T-helper 17 cell (primary cell): ENCODE data around the gene SHISAL1. TPM values are rescaled to one million over a fixed set of nuclear protein-coding genes. Genes with fewer than 3 reads are reported as not detected.
A peak's percentile ranks its signal among the peaks of the same experiment; 100 is the strongest.

Source experiments
- ATAC-seq: fragments of 150-1000 bp; cut with Tn5 transposase; 2 replicates; pipeline ENCODE4 v1.10.0; 2021; ENCODE audit warnings: mild to moderate bottlenecking, moderate library complexity
- DNase-seq, 3 donors: peaks; one replicate each; pipeline versions ENCODE4 v3.0.0 to v3.0.0-alpha.2; 2020 to 2021
- H3K9me3 ChIP-seq: one replicate; pipeline ENCODE4 v1.7.0; 2013; ENCODE audit warnings: low read length, mild to moderate bottlenecking; ENCODE audit not compliant: control insufficient read depth, poor library complexity, severe bottlenecking
- H3K27ac Mint-ChIP-seq: one replicate; pipeline ENCODE4 v1.8.0; 2022; ENCODE audit warnings: mild to moderate bottlenecking, moderate library complexity, mixed read lengths
- H3K27me3 Mint-ChIP-seq: one replicate; pipeline ENCODE4 v1.8.0; 2022; ENCODE audit warnings: mixed read lengths
- H3K36me3 Mint-ChIP-seq: one replicate; pipeline ENCODE4 v1.8.0; 2022; ENCODE audit warnings: low read depth, mixed read lengths
- H3K4me1 Mint-ChIP-seq: one replicate; pipeline ENCODE4 v1.8.0; 2022; ENCODE audit warnings: mild to moderate bottlenecking, mixed read lengths
- H3K4me3 Mint-ChIP-seq: one replicate; pipeline ENCODE4 v1.8.0; 2022; ENCODE audit warnings: mild to moderate bottlenecking, moderate library complexity, mixed read lengths
- total RNA-seq, 4 donors: library from RNA in 2 of 4; stranded (reverse) in 2 of 4; gene quantifications; one replicate each; pipeline ENCODE4 v1.2.3 and lab custom pipeline; 2022 to 2026

Gene SHISAL1
- total RNA-seq, 2 donors from 2014 or later = not detected

DNA sequence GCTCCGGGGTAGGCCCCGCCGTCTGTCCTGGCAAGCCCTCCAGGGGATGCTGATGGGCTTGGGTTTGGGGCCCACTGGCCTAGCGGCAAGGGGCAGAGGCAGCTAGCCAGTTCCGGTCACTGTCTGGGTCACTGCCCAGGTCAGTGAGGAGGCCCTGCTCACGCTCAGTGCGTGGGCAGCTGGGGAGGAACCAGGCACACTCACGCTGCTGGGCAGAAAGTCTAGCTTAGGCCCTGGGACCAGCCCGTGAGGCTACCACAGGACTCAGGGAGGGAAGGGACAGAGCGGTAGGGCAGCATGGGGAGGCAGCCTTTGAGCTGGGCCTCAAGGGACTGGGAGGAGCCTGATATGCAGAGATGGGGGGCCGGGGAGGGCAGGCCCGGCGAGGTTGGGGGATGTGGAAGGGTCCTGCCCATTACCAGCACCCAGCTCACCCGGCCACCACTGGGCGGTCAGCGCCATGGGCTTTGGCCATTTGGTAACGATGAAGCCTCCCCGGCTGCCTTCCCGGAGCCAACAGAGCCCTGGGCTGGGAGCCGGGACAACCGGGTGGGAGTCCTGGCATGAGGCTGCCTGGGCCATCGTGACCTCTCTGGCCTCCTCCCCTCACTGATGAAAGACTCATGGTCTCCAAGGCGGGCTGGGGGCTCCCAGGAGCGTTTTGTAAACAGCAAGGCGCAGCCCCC is 14.2 kb downstream of the SHISAL1 start:
- Mint-ChIP-seq H3K27me3 (peaks cover 16% of the 10 kb centered on the region), H3K4me3 (no peak overlapping the region), H3K4me1 (peaks cover 6% of the 10 kb centered on the region), H3K36me3 (peaks cover 3% of the 10 kb centered on the region), H3K27ac (peak overlapping the region; percentile 3)
- DNase-seq (no peak), ATAC-seq (no peak)
- peaks cover 2% of the 10 kb centered on the region for H3K9me3 ChIP-seq

DNA sequence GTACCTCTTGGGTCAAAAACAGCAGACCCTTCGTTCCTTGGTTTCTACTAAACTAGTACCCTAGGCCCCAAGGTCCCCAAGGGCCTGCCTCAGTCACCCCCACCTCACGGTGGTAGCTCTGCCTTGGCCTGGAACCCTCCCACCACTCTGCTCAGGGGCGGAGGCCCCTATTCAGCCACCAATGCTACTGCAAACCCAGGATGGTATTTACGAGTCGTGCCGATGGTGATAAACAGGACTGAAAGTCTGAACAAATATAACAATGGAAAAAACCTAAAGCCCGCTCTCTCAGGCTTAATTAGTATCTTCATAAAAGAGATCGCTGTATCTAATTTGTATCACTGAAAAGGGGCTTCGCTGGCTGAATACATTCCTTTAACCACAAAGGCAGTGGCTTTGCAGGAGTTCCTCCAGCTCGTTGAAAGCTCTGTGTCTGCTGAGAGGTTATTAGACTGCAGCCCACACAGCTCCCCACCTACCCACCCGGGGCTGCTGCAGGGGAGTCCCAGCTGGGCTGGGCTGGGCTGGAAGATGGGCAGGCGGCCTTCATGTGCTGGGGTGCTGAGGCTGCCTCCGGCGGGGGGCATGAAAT is 15.2 kb downstream of the SHISAL1 start:
- H3K4me1 Mint-ChIP-seq = peaks cover 6% of the 10 kb centered on the region
- peaks cover 3% of the 10 kb centered on the region for H3K36me3 Mint-ChIP-seq
- peaks cover 23% of the 10 kb centered on the region for H3K27me3 Mint-ChIP-seq
- H3K27ac Mint-ChIP-seq = no peak overlapping the region
- H3K9me3 ChIP-seq = peaks cover 2% of the 10 kb centered on the region
- no peak overlapping the region for H3K4me3 Mint-ChIP-seq
- ATAC-seq = no peak
- DNase-seq = no peak

DNA sequence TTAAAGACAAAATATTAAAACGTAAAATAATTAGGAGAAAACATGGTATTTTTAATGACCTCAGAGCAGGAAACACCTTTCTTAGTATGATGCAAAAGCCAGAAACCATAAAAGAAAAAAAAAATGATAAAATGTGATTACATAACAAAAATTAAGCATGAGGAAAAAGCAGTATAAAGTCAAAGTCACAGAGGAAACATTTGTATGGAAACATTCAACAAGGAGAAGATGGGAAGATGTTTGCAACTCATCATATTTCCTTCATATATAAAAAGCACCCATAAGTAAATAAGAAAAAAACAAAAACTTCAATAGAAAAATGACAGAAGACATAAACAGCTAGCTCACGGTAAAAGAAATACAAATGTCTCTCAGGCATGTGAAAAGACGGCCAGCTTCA is 17.3 kb downstream of the SHISAL1 start:
- ATAC-seq = no peak
- peaks cover 2% of the 10 kb centered on the region for H3K9me3 ChIP-seq
- peaks cover 8% of the 10 kb centered on the region for H3K4me1 Mint-ChIP-seq
- no peak overlapping the region for H3K4me3 Mint-ChIP-seq
- peaks cover 3% of the 10 kb centered on the region for H3K36me3 Mint-ChIP-seq
- DNase-seq = no peak
- peaks cover 29% of the 10 kb centered on the region for H3K27me3 Mint-ChIP-seq
- H3K27ac Mint-ChIP-seq = no peak overlapping the region

DNA sequence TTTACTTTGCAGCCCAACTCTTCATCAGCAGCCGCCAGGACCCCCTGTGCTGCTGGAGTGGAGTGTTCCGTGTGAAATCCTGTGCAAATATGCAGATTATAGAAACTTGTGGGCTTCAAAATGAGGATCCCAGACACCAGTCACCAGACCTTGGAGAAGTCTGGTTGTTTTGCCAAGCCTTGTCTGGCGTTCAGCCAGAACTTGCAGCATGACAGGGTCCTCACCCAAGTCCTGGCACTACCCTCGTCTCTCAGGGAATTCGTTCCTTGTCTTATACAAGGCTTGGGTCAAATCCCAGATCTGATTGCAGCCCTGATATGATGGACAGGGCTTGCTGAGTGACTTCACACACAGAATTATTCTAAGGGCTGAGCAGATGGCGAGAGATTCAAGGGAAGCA is 18.9 kb downstream of the SHISAL1 start:
- no peaks in the 10 kb centered on the region for H3K36me3 Mint-ChIP-seq
- ATAC-seq (no peak), DNase-seq (no peak)
- no peak overlapping the region for H3K27ac Mint-ChIP-seq
- H3K27me3 Mint-ChIP-seq = peaks cover 36% of the 10 kb centered on the region
- H3K9me3 ChIP-seq = peaks cover 2% of the 10 kb centered on the region
- no peak overlapping the region for H3K4me3 Mint-ChIP-seq
- peaks cover 2% of the 10 kb centered on the region for H3K4me1 Mint-ChIP-seq

DNA sequence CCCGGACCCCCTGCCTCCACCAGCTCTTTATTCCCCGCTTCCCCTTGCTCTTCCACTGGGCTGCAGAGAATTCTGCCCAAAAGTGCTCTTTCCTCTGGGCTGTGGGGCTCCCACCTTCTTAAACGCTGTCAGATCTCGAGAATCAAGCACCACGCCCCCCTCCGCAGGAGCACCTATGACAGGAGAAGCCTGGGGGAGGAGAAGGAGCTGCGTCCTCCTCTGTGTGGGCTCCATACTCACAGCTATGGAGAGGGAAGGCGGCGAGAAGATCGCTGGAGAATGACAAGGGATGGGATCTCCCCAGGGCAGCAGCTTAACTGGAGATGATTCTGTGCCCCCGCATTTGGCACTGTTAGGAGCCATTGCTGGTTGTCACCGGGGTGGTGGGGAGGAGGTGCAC is 19.7 kb downstream of the SHISAL1 start:
- Mint-ChIP-seq H3K4me3 (no peak overlapping the region), H3K4me1 (peaks cover 2% of the 10 kb centered on the region), H3K27me3 (peaks cover 40% of the 10 kb centered on the region), H3K36me3 (no peaks in the 10 kb centered on the region), H3K27ac (no peak overlapping the region)
- DNase-seq (no peak), ATAC-seq (no peak)
- H3K9me3 ChIP-seq = peaks cover 2% of the 10 kb centered on the region

DNA sequence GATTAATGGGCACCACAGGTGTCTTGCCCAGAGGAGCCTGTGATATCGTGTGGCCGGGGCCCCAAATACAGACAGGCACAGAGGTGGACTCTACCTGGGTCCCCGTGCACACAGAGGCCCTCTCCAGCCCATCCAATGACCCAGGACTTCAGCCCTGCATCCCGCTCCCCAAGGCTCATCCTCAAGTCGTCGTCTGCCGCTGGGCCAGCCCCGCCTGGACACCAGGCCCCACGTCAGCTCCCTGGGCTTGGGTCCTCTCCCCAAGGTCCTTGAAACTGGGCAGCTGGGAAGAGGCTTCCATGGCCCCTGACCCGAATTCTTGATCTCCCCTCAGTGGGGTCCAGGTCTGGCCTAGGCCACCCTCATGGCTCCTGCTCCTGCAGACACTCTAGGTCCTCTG is 20.2 kb downstream of the SHISAL1 start:
- Mint-ChIP-seq H3K36me3 (no peaks in the 10 kb centered on the region), H3K4me3 (no peak overlapping the region), H3K4me1 (peaks cover 2% of the 10 kb centered on the region), H3K27ac (no peak overlapping the region), H3K27me3 (peaks cover 40% of the 10 kb centered on the region)
- peaks cover 2% of the 10 kb centered on the region for H3K9me3 ChIP-seq
- ATAC-seq = no peak
- DNase-seq = no peak

DNA sequence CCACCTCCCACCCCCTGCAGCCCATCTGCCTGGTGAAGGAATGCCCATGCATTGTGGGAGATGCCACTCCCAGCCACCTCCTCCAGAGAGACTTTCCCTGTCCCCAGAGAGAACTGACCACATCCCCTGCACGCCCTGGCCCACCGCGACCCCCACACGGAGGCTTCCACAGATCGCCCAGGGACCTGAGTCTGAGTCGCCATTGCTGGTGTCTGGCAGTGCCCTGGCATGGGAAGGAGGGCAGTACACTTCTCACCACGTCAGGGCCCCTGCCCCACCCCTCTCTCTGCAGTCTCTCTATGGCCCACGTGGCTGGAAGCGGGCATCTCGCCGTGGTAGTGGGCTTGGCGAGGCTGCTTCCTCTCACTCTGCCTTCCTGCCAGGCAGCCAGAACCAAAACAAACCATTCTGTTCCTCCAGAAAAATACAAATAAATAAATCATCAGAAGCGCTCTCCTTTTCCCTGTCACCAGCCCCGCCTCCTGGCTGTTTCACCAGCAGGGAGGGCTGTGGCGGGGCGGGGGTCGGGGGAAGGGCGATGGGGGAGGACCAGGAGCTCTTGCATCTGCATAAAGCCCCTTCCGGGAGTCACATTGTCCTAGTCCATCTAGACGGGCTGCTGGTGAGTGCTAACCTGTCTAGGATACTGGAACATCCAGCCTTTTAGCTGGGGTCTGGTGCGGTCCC is 20.9 kb downstream of the SHISAL1 start:
- H3K9me3 ChIP-seq = peaks cover 2% of the 10 kb centered on the region
- H3K36me3 Mint-ChIP-seq = no peaks in the 10 kb centered on the region
- peaks cover 40% of the 10 kb centered on the region for H3K27me3 Mint-ChIP-seq
- no peak overlapping the region for H3K27ac Mint-ChIP-seq
- H3K4me3 Mint-ChIP-seq = no peak overlapping the region
- peaks cover 2% of the 10 kb centered on the region for H3K4me1 Mint-ChIP-seq
- ATAC-seq (no peak), DNase-seq (no peak)

DNA sequence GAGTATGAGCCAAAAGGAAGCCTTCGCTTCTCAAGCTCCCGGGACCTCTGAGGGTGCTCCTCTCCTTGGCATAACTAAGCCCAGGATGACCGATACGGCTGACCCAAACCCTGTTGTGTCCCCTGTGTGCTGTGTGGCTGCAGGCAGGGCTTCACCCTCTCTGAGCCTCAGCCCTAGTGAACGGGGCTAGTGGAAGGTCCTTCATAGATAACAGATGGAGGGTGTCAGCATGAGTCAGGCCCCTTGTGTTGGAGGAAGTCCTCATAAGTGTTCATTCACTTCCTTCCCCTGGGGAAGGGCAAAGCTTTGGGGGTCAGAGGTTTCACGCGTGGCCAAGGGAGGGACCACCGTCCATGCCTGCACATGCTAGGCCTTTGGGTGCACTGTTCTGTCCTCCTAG is 21.5 kb downstream of the SHISAL1 start:
- peaks cover 2% of the 10 kb centered on the region for H3K9me3 ChIP-seq
- no peak for DNase-seq
- ATAC-seq = no peak
- Mint-ChIP-seq H3K4me3 (no peak overlapping the region), H3K4me1 (peaks cover 2% of the 10 kb centered on the region), H3K36me3 (no peaks in the 10 kb centered on the region), H3K27me3 (peaks cover 40% of the 10 kb centered on the region), H3K27ac (no peak overlapping the region)

DNA sequence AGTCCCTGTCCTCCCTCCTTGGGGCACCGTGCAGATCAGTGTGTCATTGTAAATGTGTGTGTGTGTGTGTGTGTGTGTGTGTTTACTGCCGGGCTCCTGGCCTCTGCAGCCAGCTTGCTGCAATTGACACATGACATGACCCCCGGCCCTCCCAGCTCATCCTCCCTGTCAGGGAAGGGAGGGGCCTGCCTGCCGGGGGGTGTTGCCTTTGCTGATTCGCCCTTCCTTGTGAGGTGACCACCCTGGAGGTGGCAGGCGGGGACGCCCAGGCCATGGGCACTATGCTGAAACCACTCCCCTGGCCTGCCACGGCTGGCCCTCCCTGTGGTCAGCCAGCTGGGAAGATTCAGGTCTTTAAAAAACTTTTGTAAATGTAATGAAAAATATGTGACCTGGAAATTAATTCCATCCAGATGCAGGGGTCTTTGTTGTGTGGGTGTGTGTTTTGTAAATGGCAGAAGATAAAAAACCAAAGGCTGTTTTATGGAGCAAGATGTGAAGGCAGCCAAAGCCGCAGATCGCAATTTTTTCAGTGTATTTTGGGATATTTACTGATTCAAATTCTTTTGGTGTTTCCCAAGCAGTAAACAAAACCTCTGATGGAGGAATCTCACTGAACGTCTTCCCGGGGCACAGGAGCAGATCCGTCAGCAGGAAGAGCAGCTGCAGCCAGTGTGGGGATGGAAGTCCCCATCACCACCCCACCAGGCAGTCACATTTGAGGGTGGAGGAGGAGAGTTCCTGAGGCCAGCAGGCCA is 23.2 kb downstream of the SHISAL1 start:
- DNase-seq (no peak), ATAC-seq (no peak)
- Mint-ChIP-seq H3K27ac (no peak overlapping the region), H3K4me1 (peaks cover 7% of the 10 kb centered on the region), H3K4me3 (no peak overlapping the region), H3K36me3 (no peaks in the 10 kb centered on the region), H3K27me3 (peaks cover 47% of the 10 kb centered on the region)
- peaks cover 2% of the 10 kb centered on the region for H3K9me3 ChIP-seq

DNA sequence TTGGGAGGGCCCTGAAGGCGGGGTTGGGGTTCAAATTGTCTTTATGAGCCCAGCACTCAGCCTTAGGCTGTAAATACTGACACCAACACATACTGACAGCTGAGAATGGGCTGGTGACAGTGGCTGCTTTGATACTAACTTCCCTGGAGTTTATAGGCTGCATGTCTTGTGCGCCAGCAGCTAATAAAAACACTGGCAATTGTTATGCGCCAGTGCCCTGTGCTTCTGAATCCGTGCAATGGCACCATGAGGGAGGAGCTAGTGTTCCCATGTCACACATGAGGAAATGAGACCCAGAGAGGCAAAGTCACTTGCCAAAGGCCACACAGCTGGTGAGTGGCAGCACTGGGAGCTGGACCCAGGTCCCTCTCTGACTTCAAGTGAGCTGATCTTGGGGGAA is 23.8 kb downstream of the SHISAL1 start:
- Mint-ChIP-seq H3K27me3 (peaks cover 47% of the 10 kb centered on the region), H3K36me3 (no peaks in the 10 kb centered on the region), H3K27ac (no peak overlapping the region), H3K4me1 (peaks cover 8% of the 10 kb centered on the region), H3K4me3 (no peak overlapping the region)
- DNase-seq (no peak), ATAC-seq (no peak)
- H3K9me3 ChIP-seq = no peaks in the 10 kb centered on the region

DNA sequence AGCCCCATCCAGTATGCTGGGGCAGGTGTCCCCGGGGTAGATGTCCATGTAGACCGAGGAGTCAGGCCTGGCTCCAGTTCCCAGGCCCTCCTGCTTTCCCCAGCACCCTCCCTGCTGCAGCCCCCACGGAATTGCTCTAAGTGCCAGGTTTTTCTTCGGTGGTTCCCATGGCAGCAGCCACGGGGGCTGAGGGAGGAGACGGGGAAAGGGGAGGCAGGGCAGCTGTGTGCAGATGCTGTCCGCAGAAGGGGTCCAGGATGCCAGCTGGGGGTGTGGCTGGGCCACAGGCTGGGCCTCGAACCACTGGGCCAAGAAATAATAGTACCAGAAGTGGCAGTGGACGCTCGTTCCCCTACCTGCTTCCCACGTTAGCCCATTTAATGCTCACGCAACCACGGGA is 25.0 kb downstream of the SHISAL1 start:
- no peak for DNase-seq
- no peaks in the 10 kb centered on the region for H3K9me3 ChIP-seq
- ATAC-seq = no peak
- H3K4me1 Mint-ChIP-seq = peaks cover 8% of the 10 kb centered on the region
- no peak overlapping the region for H3K4me3 Mint-ChIP-seq
- H3K36me3 Mint-ChIP-seq = no peaks in the 10 kb centered on the region
- no peak overlapping the region for H3K27ac Mint-ChIP-seq
- peaks cover 47% of the 10 kb centered on the region for H3K27me3 Mint-ChIP-seq

DNA sequence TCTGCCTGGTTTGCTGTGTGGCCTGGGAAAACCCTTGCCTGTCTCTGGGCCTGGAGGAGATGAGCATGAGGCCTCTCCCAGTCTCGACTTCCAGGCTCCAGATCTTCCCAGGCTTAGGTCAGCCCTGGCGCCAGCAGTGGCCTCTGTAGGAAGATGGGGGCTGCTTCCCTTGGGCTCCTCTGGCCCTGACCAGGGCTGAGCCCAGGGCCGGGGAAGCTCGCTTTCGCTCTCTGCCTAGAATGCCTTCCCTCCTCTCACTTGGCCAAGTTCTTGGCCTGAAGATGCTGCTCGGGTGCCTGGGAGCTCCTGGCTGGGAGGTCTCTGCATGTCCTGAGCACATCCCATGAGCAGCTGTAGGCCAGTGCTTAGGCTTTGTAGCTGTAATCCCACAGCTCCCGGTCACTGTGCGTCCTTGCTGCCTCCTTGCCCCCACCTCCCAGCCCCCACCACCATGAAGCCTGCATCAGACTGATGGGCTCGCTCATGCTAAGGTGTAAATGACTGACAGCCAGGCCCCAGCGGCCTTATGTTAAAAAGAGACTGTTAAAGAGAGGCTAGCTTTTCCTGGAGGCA is 25.5 kb downstream of the SHISAL1 start:
- no peak overlapping the region for H3K27ac Mint-ChIP-seq
- H3K4me3 Mint-ChIP-seq = no peak overlapping the region
- peaks cover 46% of the 10 kb centered on the region for H3K27me3 Mint-ChIP-seq
- no peak for DNase-seq
- peaks cover 8% of the 10 kb centered on the region for H3K4me1 Mint-ChIP-seq
- H3K9me3 ChIP-seq = no peaks in the 10 kb centered on the region
- no peak for ATAC-seq
- H3K36me3 Mint-ChIP-seq = no peaks in the 10 kb centered on the region

DNA sequence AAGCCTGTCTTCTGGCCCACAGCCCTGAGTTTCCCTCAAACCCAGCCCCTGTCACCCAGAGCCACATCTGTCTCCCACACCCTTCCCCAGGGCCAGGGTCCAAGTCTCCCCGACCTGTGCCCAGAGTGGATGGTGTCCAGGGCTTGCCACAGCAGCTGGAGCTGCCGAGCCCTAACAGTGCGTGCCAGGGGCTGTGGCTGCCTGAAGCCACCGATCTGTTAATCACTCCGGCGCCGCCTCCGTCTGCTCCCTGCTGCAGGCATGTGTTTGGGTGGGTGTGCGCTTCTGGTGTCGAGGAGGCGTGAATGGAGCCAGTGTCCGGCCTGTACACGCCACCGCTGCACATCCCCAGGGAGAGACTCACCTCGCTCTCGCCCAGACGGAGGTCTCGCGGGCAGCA is 26.1 kb downstream of the SHISAL1 start:
- no peak overlapping the region for H3K27ac Mint-ChIP-seq
- peaks cover 40% of the 10 kb centered on the region for H3K27me3 Mint-ChIP-seq
- H3K36me3 Mint-ChIP-seq = no peaks in the 10 kb centered on the region
- no peak overlapping the region for H3K4me3 Mint-ChIP-seq
- H3K9me3 ChIP-seq = no peaks in the 10 kb centered on the region
- no peak for DNase-seq
- no peak for ATAC-seq
- H3K4me1 Mint-ChIP-seq = peaks cover 6% of the 10 kb centered on the region
